HepG2 (cell line): ENCODE results near the gene ATP5MC2. TPM values are rescaled to one million over a fixed set of nuclear protein-coding genes. Genes with fewer than 3 reads are reported as not detected.
A peak's percentile ranks its signal among the peaks of the same experiment; 100 is the strongest.

Experiments used
- ASH2L ChIP-seq: fragments of 300-600, 200-600 bp; sonication (generic); IDR thresholded peaks from 2 replicates; pipeline ENCODE4 v1.7.0; 2017; ENCODE audit warnings: low read depth, mild to moderate bottlenecking, moderate library complexity, mixed read lengths, low read length; ENCODE audit not compliant: insufficient read length
- BRF2 ChIP-seq: sonication (generic); formaldehyde crosslinking; IDR thresholded peaks from 2 replicates; pipeline ENCODE4 v1.8.1; 2022; ENCODE audit warnings: mild to moderate bottlenecking, missing genetic modification reagents
- DDIT3 ChIP-seq: sonication (generic); formaldehyde crosslinking; IDR thresholded peaks from 2 replicates; pipeline ENCODE4 v1.4.0; 2020; ENCODE audit warnings: mild to moderate bottlenecking, missing genetic modification reagents
- KLF12 ChIP-seq: sonication (generic); formaldehyde crosslinking; IDR thresholded peaks from 2 replicates; pipeline ENCODE4 v1.4.0; 2020; ENCODE audit warnings: missing genetic modification reagents, borderline replicate concordance
- MIER3 ChIP-seq: IDR thresholded peaks from 2 replicates; pipeline ENCODE4 v1.6.1; 2016; ENCODE audit warnings: missing compliant biosample characterization, borderline replicate concordance
- MXD1 ChIP-seq: sonication (generic); formaldehyde crosslinking; IDR thresholded peaks from 2 replicates; pipeline ENCODE4 v1.4.0; 2020; ENCODE audit warnings: mild to moderate bottlenecking, missing genetic modification reagents
- SMARCC2 ChIP-seq: fragments of 450-650 bp; IDR thresholded peaks from 2 replicates; pipeline ENCODE4 v1.6.1; 2017; ENCODE audit warnings: antibody characterized with exemption, mild to moderate bottlenecking
- STAG1 ChIP-seq: sonication (generic); formaldehyde crosslinking; IDR thresholded peaks from 2 replicates; pipeline ENCODE4 v1.4.0; 2020; ENCODE audit warnings: missing genetic modification reagents
- THAP11 ChIP-seq: IDR thresholded peaks from 2 replicates; pipeline ENCODE4 v1.6.1; 2016; ENCODE audit warnings: missing biosample characterization, missing genetic modification reagents
- ZBTB2 ChIP-seq: sonication (generic); formaldehyde crosslinking; IDR thresholded peaks from 2 replicates; pipeline ENCODE4 v1.8.0; 2022; ENCODE audit warnings: low read depth, missing genetic modification reagents
- ZBTB3 ChIP-seq: sonication (generic); formaldehyde crosslinking; IDR thresholded peaks from 2 replicates; pipeline ENCODE4 v1.4.0; 2020; ENCODE audit warnings: low read depth, mild to moderate bottlenecking, moderate library complexity, missing genetic modification reagents, borderline replicate concordance
- ZFP41 ChIP-seq: sonication (generic); formaldehyde crosslinking; IDR thresholded peaks from 2 replicates; pipeline ENCODE4 v1.4.0; 2020; ENCODE audit warnings: mild to moderate bottlenecking, missing genetic modification reagents, borderline replicate concordance
- ZMAT3 ChIP-seq: sonication (generic); formaldehyde crosslinking; conservative IDR thresholded peaks from 2 replicates; pipeline ENCODE4 v1.7.0; 2021; ENCODE audit warnings: missing genetic modification reagents
- ZNF12 ChIP-seq: sonication (generic); formaldehyde crosslinking; IDR thresholded peaks from 2 replicates; pipeline ENCODE4 v1.5.0; 2020; ENCODE audit warnings: missing genetic modification reagents
- ZNF296 ChIP-seq: sonication (generic); formaldehyde crosslinking; conservative IDR thresholded peaks from 2 replicates; pipeline ENCODE4 v1.5.0; 2020; ENCODE audit warnings: mild to moderate bottlenecking, missing genetic modification reagents
- ZNF329 ChIP-seq: sonication (generic); formaldehyde crosslinking; IDR thresholded peaks from 2 replicates; pipeline ENCODE4 v1.9.0; 2021; ENCODE audit warnings: low read depth, mild to moderate bottlenecking, missing genetic modification reagents
- ZNF414 ChIP-seq: sonication (generic); formaldehyde crosslinking; IDR thresholded peaks from 2 replicates; pipeline ENCODE4 v1.5.0; 2020; ENCODE audit warnings: missing genetic modification reagents
- ZNF484 ChIP-seq: sonication (generic); formaldehyde crosslinking; IDR thresholded peaks from 2 replicates; pipeline ENCODE4 v1.5.1; 2020; ENCODE audit warnings: mild to moderate bottlenecking, low read depth, missing genetic modification reagents, borderline replicate concordance
- ZNF501 ChIP-seq: sonication (generic); formaldehyde crosslinking; IDR thresholded peaks from 2 replicates; pipeline ENCODE4 v1.5.1; 2020; ENCODE audit warnings: mild to moderate bottlenecking, moderate library complexity, missing genetic modification reagents
- ZNF572 ChIP-seq: sonication (generic); formaldehyde crosslinking; IDR thresholded peaks from 2 replicates; pipeline ENCODE4 v1.5.1; 2020; ENCODE audit warnings: mild to moderate bottlenecking, missing genetic modification reagents
- ZNF782 ChIP-seq: sonication (generic); formaldehyde crosslinking; IDR thresholded peaks from 2 replicates; pipeline ENCODE4 v1.4.0; 2020; ENCODE audit warnings: missing genetic modification reagents, mild to moderate bottlenecking, borderline replicate concordance
- polyA plus RNA-seq, 8 experiments: library from polyadenylated mRNA; depleted of rRNA in 3 of 8; stranded (reverse) in 7 of 8; unstranded in 1 of 8; fragments of >200 nt; fragmentation: Illumina TruSeq in 4 of 8; extraction: Trizol in 4 of 8; gene quantifications; 2 replicates each; pipeline versions ENCODE4 v1.2.1 to v1.2.3, GENCODE V29; 2011 to 2016; ENCODE audit warnings: low read depth in 4 of 8, missing spikeins in 1 of 8, mixed read lengths in 1 of 8; ENCODE audit not compliant: insufficient read depth in 1 of 8
- total RNA-seq, 5 experiments: library from RNA; depleted of rRNA; stranded (reverse); fragments of >200 nt; fragmentation: Illumina TruSeq; extraction: Trizol; gene quantifications; 2 replicates each; pipeline ENCODE4 v1.2.3, GENCODE V29; 2016; ENCODE audit warnings: low read depth in 1 of 5

Gene ATP5MC2
- total and polyA plus RNA-seq, 2 of the 13 experiments (the other 11 are each of a cell fraction or from before 2014, with no cell fraction given): 230 to 257 TPM

GRCh38 chr12:53675701-53676607 is at the start of gene ATP5MC2 (continued):
- TF ChIP-seq ZNF484 (CRISPR knock-in tag) (0 out of 2 replicates have a peak, but pooled peaks have one; percentile 47), ZFP41 (no peak), ZNF12 (CRISPR knock-in tag) (no peak; the same call in none of the 2 replicates), SMARCC2 (no peak), ZNF296 (0 out of 2 replicates have a peak, but pooled peaks have one; percentile 61), ZNF414 (CRISPR knock-in tag) (no peak; the same call in none of the 2 replicates), KLF12 (CRISPR knock-in tag) (peak; percentile 82), ZNF329 (0 out of 2 replicates have a peak, but pooled peaks have one; percentile 67), BRF2 (peak; percentile 79; the same call in 1 of the 2 replicates), STAG1 (CRISPR knock-in tag) (peak; percentile 98), ASH2L (peak; percentile 92), THAP11 (peak; percentile 91), DDIT3 (CRISPR knock-in tag) (0 out of 2 replicates have a peak, but pooled peaks have one; percentile 47), ZBTB2 (peak; percentile 37; the same call in 1 of the 2 replicates), MIER3 (peak; percentile 98), ZMAT3 (CRISPR knock-in tag) (peak; percentile 98), ZNF501 (peak; percentile 91), ZBTB3 (no peak), ZNF572 (CRISPR knock-in tag) (peak; percentile 95; the same call in 1 of the 2 replicates), ZNF782 (CRISPR knock-in tag) (peak; percentile 43; the same call in 1 of the 2 replicates), MXD1 (CRISPR knock-in tag) (peak; percentile 84)
